Right forelimb (tissue), 1 donor: Measurements from ENCODE around the gene TTK.

Experiments
- DNase-seq: peaks from one replicate; pipeline ENCODE4 v3.0.0-alpha.2; 2018

TTK gene

GRCh38 chr6:80004173-80005072 is at the start of gene TTK:
TSS of gene TTK (plus strand) at chr6:80004649. CDS start at chr6:80005844, 1,195 bp downstream.
- peak; percentile 93 for DNase-seq

GRCh38 chr6:79954849-79955248 is 49.6 kb upstream of the TTK start:
- no peak for DNase-seq

GRCh38 chr6:79964607-79965081 is 39.8 kb upstream of the TTK start:
- DNase-seq, result no peak

- DNase-seq, result no peak
Measured at GRCh38 chr6:79967178-79967577, 37.3 kb upstream of the TTK start.

- no peak for DNase-seq
Measured at GRCh38 chr6:79969784-79970183, 34.7 kb upstream of the TTK start.

GRCh38 chr6:79971193-79971592 is 33.3 kb upstream of the TTK start:
- DNase-seq, result no peak

- no peak for DNase-seq
Measured at GRCh38 chr6:79981652-79982051, 22.8 kb upstream of the TTK start.

- DNase-seq, result no peak
Measured at GRCh38 chr6:79984261-79984660, 20.2 kb upstream of the TTK start.

- DNase-seq, result no peak
Measured at GRCh38 chr6:79985128-79985527, 19.3 kb upstream of the TTK start.

GRCh38 chr6:79989641-79990040 is 14.8 kb upstream of the TTK start:
- DNase-seq, result no peak

- no peak for DNase-seq
Measured at GRCh38 chr6:79993012-79993910, 11.2 kb upstream of the TTK start.

GRCh38 chr6:79993911-79994309 is 10.5 kb upstream of the TTK start:
- no peak for DNase-seq

GRCh38 chr6:79997728-79998127 is 6.7 kb upstream of the TTK start:
- DNase-seq, result no peak

GRCh38 chr6:80001337-80001736 is 3.1 kb upstream of the TTK start:
- no peak for DNase-seq

- no peak for DNase-seq
Measured at GRCh38 chr6:80003826-80004172, 650 bp upstream of the TTK start.

- DNase-seq, result no peak
Measured at GRCh38 chr6:80005406-80005805, 957 bp downstream of the TTK start.

GRCh38 chr6:80006541-80006940 is 2.1 kb downstream of the TTK start:
- no peak for DNase-seq

- DNase-seq, result no peak
Measured at GRCh38 chr6:80009531-80009930, 5.1 kb downstream of the TTK start.

GRCh38 chr6:80010288-80010687 is 5.8 kb downstream of the TTK start:
- no peak for DNase-seq

GRCh38 chr6:80015839-80016435 is 11.5 kb downstream of the TTK start:
- no peak for DNase-seq

- no peak for DNase-seq
Measured at GRCh38 chr6:80020381-80021120, 16.1 kb downstream of the TTK start.

- no peak for DNase-seq
Measured at GRCh38 chr6:80021131-80021530, 16.7 kb downstream of the TTK start.

- DNase-seq, result no peak
Measured at GRCh38 chr6:80021591-80021990, 17.1 kb downstream of the TTK start.
